ENCODE results near the gene SORBS2.

Gene SORBS2

DNA sequence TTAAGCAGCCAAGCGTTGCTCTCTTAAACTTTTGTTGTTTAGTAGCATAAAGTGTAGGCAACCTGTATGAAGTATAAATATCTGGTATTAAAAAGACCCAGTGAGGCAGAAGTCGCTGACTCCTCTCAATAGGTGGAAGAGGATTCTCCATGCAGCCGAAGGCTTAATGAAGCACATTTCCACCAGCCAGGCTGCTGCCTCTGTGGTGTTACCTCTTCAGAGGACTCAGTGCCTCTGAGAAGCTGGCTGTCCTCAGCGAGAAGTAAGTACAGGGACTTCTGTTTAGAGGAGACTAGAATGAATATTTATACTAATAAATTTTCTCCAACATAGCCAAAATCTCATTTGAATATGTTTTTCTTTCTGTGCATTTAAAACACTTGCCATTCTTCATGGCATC, 6.0 kb downstream of the SORBS2 start:
- DNase-seq (ENCODE audit: low read depth) = no peak
- H3K4me3 ChIP-seq (ENCODE audit: low read depth, low read length) = no peak overlapping the region
- TF ChIP-seq, protein P1, sequence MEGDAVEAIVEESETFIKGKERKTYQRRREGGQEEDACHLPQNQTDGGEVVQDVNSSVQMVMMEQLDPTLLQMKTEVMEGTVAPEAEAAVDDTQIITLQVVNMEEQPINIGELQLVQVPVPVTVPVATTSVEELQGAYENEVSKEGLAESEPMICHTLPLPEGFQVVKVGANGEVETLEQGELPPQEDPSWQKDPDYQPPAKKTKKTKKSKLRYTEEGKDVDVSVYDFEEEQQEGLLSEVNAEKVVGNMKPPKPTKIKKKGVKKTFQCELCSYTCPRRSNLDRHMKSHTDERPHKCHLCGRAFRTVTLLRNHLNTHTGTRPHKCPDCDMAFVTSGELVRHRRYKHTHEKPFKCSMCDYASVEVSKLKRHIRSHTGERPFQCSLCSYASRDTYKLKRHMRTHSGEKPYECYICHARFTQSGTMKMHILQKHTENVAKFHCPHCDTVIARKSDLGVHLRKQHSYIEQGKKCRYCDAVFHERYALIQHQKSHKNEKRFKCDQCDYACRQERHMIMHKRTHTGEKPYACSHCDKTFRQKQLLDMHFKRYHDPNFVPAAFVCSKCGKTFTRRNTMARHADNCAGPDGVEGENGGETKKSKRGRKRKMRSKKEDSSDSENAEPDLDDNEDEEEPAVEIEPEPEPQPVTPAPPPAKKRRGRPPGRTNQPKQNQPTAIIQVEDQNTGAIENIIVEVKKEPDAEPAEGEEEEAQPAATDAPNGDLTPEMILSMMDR (IDR thresholded peaks at IDR 0.05; ENCODE audit: low read depth, low read length) = no peak
- TF ChIP-seq MYC (IDR thresholded peaks at IDR 0.05; ENCODE audit: low read depth, low read length) (no peak), POLR2A (IDR thresholded peaks at IDR 0.05; ENCODE audit: extremely low read depth, insufficient read length) (no peak)
- TF ChIP-seq, protein P2, sequence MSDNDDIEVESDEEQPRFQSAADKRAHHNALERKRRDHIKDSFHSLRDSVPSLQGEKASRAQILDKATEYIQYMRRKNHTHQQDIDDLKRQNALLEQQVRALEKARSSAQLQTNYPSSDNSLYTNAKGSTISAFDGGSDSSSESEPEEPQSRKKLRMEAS (IDR thresholded peaks at IDR 0.05; ENCODE audit: low read depth, low read length) = no peak

DNA sequence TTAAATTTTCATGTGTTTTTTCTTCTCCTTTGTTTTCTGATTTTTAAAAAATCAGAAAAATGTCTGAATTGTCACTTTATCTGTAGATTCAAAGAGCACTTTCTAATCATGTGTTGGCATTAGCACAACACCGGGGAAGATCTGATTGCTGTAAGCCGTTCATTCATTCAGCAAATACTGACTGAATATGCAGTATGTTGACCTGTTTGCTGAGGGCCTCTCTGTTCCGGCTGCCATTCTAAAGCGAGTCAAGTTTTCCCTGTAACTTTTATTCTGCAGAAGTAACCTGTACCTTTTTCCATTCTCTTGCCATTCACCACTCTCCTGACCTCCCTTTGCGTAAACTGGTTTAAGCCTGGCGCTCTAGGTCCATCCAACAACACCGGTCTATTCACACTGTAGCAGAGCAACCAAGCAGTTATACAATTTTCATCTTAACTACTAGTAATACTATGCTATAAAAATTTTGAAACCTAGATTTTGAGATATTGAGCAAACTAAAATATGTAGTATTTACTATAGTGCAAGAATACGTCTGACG, 6.7 kb downstream of the SORBS2 start:
- TF ChIP-seq, protein P2 (IDR thresholded peaks at IDR 0.05; ENCODE audit: low read depth, low read length) = no peak
- TF ChIP-seq, protein P1 (IDR thresholded peaks at IDR 0.05; ENCODE audit: low read depth, low read length) = no peak
- TF ChIP-seq MYC (IDR thresholded peaks at IDR 0.05; ENCODE audit: low read depth, low read length) (no peak), POLR2A (IDR thresholded peaks at IDR 0.05; ENCODE audit: extremely low read depth, insufficient read length) (no peak)
- DNase-seq (ENCODE audit: low read depth) = no peak
- no peak overlapping the region for H3K4me3 ChIP-seq (ENCODE audit: low read depth, low read length)

DNA sequence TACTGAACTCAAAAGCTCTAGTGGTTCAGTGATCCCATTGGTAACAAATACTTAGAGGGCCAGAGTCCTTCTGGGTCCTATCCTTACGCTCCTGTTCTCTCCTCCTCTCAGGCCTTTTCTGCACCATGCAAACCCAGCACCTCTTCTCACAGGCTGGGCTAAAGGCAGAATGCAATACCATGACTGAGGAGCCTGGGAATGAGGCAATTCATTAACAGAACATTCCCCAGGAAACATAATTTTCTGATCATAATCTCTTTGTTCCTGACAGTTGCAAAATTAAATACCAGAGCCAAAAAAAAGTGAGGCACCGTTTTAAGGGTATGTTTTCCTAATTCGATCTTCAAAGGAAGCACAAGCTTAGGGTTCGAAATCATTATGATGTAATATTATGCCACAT, 9.0 kb downstream of the SORBS2 start:
- H3K4me3 ChIP-seq (ENCODE audit: low read depth, low read length) = no peak overlapping the region
- no peak for DNase-seq (ENCODE audit: low read depth)

DNA sequence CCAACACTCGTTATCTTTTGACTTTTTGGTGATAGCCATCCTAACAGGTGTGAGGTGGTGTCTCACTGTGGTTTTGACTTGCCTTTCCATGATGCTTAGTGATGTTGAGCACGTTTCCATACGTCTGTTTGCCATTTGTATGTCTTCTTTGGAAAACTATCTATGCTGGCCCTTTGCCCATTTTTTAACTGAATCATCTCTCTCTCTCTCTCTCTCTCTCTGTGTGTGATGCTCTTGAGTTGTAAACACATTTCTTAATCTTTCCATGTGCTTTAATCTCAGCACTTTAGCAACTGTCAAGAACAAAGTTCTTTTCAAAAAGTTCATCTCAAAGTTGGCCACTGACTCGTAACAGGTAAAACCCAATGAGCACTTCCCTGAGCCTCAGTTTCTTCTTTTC, 10.5 kb downstream of the SORBS2 start:
- no peak overlapping the region for H3K4me3 ChIP-seq (ENCODE audit: low read depth, low read length)
- TF ChIP-seq, protein P1 (IDR thresholded peaks at IDR 0.05; ENCODE audit: low read depth, low read length) = no peak
- TF ChIP-seq POLR2A (IDR thresholded peaks at IDR 0.05; ENCODE audit: extremely low read depth, insufficient read length) (no peak), MYC (IDR thresholded peaks at IDR 0.05; ENCODE audit: low read depth, low read length) (no peak)
- TF ChIP-seq, protein P2 (IDR thresholded peaks at IDR 0.05; ENCODE audit: low read depth, low read length) = no peak
- DNase-seq (ENCODE audit: low read depth) = no peak

More for the DNA sequence above, 9.0 kb downstream of the SORBS2 start:
- TF ChIP-seq, protein P1 (IDR thresholded peaks at IDR 0.05; ENCODE audit: low read depth, low read length) = no peak
- TF ChIP-seq POLR2A (IDR thresholded peaks at IDR 0.05; ENCODE audit: extremely low read depth, insufficient read length) = no peak
- TF ChIP-seq, protein P2 (IDR thresholded peaks at IDR 0.05; ENCODE audit: low read depth, low read length) = no peak
- no peak for TF ChIP-seq MYC (IDR thresholded peaks at IDR 0.05; ENCODE audit: low read depth, low read length)

DNA sequence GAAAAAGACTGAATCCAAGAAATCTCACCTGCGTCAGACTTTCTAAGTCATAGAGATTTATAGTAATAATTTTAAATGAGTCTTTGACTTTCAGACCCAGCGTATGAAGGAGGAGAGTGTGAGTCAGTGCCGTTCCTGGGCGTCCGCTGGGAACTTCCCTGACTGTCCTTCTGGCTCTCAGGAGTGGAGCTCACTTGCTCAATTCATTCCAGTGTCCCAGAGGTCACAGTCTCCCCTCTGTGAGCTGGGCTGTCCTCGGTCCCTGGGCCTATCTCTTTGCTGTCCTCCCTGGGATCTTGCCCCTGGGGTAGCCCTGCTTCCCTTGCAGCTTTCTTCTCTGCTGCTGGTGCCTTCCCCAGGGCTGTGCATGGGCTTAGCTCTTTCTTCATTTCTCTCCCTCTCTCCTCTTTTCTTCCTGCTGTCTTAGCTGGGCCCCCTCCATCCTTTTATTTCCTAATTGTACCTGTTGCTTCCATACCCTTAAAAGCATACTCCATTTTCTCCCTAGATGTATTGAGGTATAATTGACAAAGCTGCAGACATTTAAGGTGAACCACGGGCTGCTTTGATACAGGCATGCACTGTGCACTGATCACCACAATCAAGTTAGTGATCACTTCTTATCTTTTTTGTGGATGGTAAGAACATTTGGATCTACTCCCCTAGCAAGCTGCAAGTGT, 11.6 kb downstream of the SORBS2 start:
- DNase-seq (ENCODE audit: low read depth) = no peak
- TF ChIP-seq POLR2A (IDR thresholded peaks at IDR 0.05; ENCODE audit: extremely low read depth, insufficient read length) = no peak
- TF ChIP-seq, protein P1 (IDR thresholded peaks at IDR 0.05; ENCODE audit: low read depth, low read length) = no peak
- TF ChIP-seq, protein P2 (IDR thresholded peaks at IDR 0.05; ENCODE audit: low read depth, low read length) = no peak
- no peak for TF ChIP-seq MYC (IDR thresholded peaks at IDR 0.05; ENCODE audit: low read depth, low read length)
- no peak overlapping the region for H3K4me3 ChIP-seq (ENCODE audit: low read depth, low read length)

Measured in NB4 (cell line).